Measurements from ENCODE around the gene PHYHD1.
A peak's percentile ranks its signal among the peaks of the same experiment; 100 is the strongest.

PHYHD1 gene

DNA sequence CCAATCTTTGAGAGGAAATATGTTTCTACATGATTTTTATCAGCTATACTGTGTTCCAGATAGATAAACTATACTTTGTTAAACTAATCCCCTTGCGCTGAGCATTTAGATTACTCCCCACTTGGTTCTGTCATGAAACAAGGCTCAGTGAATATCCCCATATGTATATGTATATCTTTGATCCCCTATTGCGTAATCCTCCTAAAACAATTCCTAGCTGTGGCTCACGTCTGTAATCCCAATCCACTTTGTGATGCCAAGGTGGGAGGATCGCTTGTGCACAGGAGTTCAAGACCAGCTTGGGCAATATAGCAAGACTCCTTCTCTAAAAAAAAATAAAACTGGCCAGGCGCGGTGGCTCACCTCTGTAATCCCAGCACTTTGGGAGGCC, 2.7 kb downstream of the PHYHD1 start:
- no peak for FAIRE-seq
- TF ChIP-seq, protein P1, sequence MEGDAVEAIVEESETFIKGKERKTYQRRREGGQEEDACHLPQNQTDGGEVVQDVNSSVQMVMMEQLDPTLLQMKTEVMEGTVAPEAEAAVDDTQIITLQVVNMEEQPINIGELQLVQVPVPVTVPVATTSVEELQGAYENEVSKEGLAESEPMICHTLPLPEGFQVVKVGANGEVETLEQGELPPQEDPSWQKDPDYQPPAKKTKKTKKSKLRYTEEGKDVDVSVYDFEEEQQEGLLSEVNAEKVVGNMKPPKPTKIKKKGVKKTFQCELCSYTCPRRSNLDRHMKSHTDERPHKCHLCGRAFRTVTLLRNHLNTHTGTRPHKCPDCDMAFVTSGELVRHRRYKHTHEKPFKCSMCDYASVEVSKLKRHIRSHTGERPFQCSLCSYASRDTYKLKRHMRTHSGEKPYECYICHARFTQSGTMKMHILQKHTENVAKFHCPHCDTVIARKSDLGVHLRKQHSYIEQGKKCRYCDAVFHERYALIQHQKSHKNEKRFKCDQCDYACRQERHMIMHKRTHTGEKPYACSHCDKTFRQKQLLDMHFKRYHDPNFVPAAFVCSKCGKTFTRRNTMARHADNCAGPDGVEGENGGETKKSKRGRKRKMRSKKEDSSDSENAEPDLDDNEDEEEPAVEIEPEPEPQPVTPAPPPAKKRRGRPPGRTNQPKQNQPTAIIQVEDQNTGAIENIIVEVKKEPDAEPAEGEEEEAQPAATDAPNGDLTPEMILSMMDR (IDR thresholded peaks at IDR 0.05; ENCODE audit: insufficient read depth, missing control alignments) = no peak
- DNase-seq (ENCODE audit: insufficient read length, low spot score) = no peak

- TF ChIP-seq, protein P1 (IDR thresholded peaks at IDR 0.05; ENCODE audit: insufficient read depth, missing control alignments) = peak; percentile 94
- no peak for FAIRE-seq
- peak; percentile 66 for DNase-seq (ENCODE audit: insufficient read length, low spot score)
Observed at GRCh38 chr9:128927731-128928411, 7.1 kb downstream of the PHYHD1 start.

DNA sequence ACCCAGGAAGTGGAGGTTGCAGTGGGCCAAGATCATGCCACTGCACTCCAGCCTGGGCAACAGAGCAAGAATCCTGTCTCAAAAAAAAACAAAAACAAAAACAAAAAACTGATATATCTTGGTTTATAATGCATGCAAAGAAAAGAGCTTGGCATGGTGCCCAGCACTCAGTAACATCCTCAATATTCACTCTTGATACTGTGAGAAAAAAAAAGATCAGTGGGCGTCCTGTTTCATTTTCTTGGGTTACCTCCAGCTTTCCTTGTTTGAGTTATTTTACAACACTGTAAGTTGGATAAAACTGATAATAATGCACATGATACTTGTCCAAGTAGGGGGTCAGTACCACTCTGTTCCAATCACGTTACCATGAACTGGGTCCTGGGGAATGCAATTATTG, 7.8 kb downstream of the PHYHD1 start:
- FAIRE-seq = no peak
- DNase-seq (ENCODE audit: insufficient read length, low spot score) = no peak
- TF ChIP-seq, protein P1 (IDR thresholded peaks at IDR 0.05; ENCODE audit: insufficient read depth, missing control alignments) = no peak

- TF ChIP-seq, protein P1 (IDR thresholded peaks at IDR 0.05; ENCODE audit: insufficient read depth, missing control alignments) = no peak
- DNase-seq (ENCODE audit: insufficient read length, low spot score) = no peak
- FAIRE-seq = no peak
Observed at GRCh38 chr9:128929560-128929959, 8.8 kb downstream of the PHYHD1 start.

DNA sequence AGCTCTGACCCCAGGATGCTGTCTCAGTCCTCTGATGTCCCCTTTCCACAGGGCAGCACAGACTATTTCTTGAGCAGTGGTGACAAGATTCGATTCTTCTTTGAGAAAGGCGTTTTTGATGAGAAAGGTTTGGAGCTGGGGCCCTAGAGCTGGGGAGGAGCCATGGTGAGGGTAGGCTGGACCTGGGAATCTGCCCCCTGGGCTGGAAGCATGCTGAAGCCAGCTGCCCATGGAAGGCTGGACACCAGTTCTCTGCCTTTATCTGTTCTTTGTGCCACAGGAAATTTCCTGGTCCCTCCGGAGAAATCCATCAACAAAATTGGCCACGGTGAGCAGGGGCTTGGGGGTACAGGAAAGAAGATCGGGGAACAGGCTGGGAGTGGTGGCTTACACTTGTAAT, 12.9 kb downstream of the PHYHD1 start:
- TF ChIP-seq, protein P1 (IDR thresholded peaks at IDR 0.05; ENCODE audit: insufficient read depth, missing control alignments) = no peak
- DNase-seq (ENCODE audit: insufficient read length, low spot score) (no peak), FAIRE-seq (no peak)

DNA sequence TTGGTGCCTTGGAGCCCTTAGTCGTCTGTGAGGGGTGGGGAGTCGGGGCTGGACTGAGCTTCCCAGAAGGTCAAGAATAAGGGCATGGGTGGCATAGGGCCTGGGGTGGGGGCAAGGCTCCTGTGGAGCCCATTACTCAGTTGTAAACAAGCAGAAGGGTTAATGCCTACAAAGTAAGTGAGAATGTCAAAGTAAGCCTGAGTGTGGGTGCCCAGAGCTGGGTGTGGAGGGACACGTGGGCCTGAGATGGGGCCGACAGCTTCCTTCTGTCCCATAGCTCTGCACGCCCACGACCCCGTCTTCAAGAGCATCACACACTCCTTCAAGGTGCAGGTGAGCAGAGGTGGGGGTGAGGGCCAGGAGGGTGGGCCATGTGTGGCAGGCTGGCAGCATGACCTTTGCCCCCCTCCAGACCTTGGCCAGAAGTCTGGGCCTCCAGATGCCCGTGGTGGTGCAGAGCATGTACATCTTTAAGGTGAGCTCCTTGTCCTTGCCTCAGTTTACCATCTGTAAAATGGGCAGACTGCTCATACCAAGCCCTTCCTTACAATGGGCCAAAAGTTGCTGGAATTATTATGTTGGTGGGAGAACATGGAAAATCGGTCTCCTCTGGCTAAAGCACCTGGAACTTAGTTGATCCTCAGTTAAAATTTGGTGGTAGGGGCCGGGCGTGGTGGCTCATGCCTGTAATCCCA, 15.5 kb downstream of the PHYHD1 start:
- TF ChIP-seq, protein P1 (IDR thresholded peaks at IDR 0.05; ENCODE audit: insufficient read depth, missing control alignments) = no peak
- no peak for DNase-seq (ENCODE audit: insufficient read length, low spot score)
- FAIRE-seq = no peak

Data from D721Med (cell line).